ENCODE measurements around the gene DISC1.

DNA sequence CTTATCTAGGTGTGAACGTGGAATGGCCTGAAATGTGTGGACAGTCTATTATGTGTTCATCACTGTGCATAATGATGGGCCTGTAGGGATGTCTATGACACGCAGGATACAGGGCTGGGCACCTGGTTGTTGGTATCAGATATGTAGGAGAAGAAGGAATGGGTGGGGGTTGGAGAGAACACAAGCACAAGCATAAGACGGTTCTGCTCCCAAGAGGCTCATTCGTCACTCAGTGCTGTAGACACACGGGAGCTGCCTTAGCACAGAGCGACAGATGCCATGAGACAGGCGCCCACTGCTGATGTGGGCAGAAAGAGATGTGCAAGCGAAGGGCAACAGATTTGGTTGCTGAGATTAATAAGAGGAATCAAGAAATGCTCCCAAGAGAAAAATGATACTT is 256.2 kb downstream of the DISC1 start:
- TF ChIP-seq CTCF (IDR thresholded peaks at IDR 0.05) (no peak), POLR2A (IDR thresholded peaks at IDR 0.05) (no peak), POLR2AphosphoS5 (IDR thresholded peaks at IDR 0.05) (no peak)
